Measurements from ENCODE around the gene MED27.
A peak's percentile ranks its signal among the peaks of the same experiment; 100 is the strongest.

The MED27 gene

DNA sequence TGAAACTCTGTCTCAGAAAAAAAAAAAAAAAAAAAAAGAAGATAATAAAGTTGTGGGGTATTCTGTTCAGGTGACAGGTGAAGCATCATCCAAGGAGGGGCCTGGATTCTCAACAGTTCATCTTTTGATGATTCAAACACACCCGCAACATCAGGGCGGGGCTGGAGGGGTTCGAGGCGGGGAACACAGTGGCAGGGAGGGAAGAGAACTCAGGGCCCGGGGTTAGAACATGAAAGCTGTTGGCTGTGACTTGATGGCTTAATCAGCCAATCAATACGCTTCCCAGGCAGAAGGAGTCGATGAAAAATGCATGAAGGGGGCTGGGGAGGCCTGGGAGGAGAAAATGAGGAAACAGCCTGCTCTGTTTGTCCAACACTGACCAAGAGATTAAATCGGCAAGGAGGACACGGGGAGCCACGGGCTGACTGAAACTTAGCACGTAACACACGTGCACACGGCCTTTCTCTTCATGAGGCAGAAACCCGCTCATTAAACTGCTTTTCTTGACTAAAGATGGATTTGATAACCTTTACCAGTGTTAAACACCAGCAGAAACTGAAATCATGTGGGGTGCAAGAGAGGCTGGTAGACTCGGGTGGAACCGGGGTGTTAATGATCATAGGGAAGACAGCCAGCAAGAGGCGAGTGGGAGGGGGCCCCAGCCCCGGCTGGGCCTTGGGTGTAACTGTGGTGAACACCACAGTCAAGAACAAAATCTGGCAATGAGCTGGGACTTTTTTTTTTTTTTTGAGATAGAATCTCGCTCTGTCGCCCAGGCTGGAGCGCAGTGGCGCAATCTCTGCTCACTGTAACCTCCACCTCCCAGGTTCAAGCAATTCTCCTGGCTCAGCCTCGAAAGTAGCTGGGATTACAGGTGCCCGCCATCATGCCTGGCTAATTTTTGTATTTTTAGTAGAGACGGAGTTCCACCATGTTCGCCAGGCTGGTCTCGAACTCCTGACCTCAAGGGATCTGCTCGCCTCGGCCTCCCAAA, 234.1 kb downstream of the MED27 start:
- DNase-seq = no peak

GRCh38 chr9:131844745-131845118, 234.9 kb downstream of the MED27 start:
- DNase-seq = no peak

- DNase-seq = no peak
These were observed 235.5 kb downstream of the MED27 start for GRCh38 chr9:131843989-131844744.

- DNase-seq = no peak
These were observed 237.8 kb downstream of the MED27 start for GRCh38 chr9:131841765-131842318.

- no peak for DNase-seq
These were observed 238.6 kb downstream of the MED27 start for GRCh38 chr9:131840751-131841702.

- DNase-seq = no peak
These were observed 239.4 kb downstream of the MED27 start for GRCh38 chr9:131840220-131840619.

DNA sequence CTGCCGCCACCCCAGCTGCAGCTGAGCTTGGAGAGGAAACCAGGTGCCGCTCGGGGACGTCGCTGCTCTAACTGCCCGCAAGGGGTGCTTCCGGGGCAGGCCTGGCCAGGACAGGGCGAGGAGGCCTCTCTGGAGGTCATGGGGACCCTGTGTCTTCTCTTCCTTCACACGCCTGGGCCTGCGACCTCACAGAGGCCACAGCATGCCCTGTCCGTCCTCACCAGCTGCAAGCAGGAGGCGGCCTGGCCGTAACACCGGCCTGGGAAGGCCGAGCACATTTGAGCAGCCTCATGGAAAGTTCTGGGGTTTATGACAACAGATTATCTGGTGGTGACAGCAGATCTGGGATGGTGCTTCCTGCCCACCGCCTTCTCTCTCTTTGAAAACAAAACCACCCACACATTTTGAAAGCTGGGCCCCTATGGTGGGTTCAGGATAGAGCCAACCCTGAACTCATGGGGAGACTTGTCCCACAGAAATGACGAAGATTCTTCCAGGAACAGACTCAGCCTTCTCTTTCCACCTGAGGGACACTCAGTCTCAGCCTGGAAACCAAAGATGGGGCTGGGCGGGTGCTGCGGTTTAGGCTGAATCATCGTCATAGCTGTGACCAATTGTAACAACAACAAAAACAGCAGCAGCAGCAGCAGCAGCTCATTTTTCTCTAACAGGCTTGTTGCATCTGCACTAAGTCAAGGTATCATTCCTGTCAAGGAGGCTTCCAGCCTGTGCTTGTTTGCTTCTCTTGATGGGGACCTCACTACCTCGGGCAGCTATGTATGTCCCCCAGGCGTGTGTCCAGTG, 240.2 kb downstream of the MED27 start:
- peak; percentile 68 for DNase-seq

GRCh38 chr9:131838530-131839280, 241.0 kb downstream of the MED27 start:
- no peak for DNase-seq

GRCh38 chr9:131837836-131838235, 241.8 kb downstream of the MED27 start:
- DNase-seq = no peak

GRCh38 chr9:131837316-131837715, 242.4 kb downstream of the MED27 start:
- DNase-seq = no peak

GRCh38 chr9:131836607-131837315, 242.9 kb downstream of the MED27 start:
- DNase-seq = no peak

DNA sequence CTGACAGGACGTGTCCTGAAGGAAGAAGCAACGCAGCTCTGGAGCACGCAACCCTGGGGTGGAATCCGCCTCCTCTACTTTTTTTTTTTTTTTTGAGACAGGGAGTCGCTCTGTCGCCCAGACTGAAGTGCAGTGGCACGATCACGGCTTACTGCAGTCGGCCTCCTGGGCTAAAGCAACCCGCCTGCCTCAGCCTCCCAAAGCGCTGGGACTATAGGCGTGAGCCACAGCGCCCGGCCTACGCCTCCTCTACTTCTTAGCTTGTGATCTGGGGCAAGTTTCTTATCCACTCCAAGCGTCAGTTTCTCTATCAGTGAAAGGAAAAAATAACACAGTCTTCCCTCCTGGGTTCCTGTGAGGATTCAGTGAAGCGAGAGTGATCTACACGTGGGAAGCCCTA, 243.6 kb downstream of the MED27 start:
- DNase-seq = no peak

DNA sequence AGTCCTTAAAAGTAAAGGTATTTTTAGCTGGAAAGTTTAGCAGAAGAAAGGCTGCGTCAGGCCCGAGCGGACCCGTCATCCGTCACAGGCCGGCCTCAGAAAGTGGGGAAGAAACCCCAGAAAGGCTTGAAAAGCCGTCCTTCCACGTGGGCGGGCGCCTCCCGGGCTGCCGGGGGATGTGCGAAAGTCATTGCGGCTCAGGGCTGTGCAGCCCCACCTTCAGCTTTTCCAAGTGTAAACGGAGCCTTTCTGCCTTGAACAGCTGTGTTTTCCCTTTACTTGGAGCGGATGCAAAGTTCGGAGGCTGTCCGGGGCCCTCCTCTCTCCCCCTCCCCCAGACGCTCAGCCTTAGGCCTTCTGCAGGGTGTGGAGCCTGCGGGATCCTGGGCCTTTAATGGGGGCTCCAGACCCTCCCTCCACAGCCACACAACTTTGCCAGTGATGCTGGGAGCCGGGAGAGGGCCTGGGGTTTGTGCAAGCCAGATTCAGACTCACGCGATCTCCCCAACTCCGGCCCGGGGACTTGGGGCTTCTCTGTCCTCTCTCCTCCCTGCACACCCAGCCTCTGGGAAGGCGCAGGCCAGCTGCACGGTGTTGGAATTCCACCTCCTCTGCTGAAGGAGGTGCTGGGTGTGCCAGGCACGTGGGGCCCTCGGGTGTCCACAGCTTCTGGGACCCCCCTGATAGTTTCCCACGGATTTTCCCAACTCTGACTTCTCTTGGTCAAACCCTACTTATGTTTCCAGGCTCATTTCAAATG, 244.3 kb downstream of the MED27 start:
- no peak for DNase-seq

- no peak for DNase-seq
These were observed 244.9 kb downstream of the MED27 start for GRCh38 chr9:131834721-131835120.

GRCh38 chr9:131833906-131834305, 245.8 kb downstream of the MED27 start:
- DNase-seq = no peak

DNA sequence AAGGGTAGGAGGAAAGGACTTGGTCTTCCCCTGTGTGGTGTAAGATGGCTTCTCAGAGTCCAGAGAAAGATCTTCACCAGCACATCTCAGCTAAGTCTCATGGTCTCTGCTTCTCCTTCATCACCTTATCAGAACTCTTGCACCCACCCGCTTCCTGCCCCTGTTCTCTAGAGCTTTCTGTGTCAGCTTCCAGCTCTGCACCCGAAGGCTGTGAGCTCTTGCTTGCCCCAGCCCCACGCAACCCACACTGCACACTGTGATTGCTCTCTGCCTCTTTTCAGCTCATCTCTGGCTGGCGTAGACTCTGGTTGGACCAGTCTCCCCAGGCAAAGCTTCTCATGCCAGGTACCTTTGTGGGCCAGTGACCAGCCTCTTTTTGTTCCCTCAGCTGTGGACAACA, 246.6 kb downstream of the MED27 start:
- no peak for DNase-seq

DNA sequence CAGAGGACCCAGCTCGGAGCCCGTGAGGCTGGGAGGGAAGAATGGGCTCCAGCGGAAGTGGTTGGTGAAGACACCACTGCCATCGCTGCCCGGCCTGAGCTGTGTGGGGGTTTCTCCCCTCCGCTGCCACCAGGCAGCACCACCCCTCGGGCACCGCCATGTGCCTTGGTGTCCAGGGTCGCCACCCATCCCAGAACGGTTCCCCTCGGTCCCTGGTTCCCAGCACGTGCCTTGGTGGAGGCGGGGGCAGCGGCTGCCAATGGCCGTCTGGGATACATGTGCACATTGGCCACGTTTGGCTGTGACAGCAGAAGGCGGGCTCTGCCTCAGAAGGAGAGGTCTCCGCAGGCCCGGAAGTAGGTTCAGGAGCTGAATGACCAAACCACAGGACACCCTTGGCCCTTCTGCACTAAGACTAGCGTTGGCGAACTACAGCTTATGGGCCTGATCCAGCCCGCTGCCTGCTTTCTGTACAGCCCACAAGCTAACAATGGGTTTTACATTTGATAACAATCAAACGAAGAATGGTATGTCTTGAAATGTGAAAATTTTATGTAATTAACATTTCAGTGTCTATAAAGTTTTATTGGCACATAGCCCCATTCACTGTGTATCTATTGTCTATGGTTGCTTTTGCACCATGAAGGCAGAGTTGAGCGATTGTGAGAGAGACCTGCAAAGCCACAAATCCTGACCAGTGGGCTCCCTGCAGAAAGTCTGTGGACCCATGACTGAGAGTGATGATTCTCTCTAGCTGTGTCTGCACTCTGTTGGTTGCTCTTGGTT, 248.1 kb downstream of the MED27 start:
- DNase-seq = no peak

DNA sequence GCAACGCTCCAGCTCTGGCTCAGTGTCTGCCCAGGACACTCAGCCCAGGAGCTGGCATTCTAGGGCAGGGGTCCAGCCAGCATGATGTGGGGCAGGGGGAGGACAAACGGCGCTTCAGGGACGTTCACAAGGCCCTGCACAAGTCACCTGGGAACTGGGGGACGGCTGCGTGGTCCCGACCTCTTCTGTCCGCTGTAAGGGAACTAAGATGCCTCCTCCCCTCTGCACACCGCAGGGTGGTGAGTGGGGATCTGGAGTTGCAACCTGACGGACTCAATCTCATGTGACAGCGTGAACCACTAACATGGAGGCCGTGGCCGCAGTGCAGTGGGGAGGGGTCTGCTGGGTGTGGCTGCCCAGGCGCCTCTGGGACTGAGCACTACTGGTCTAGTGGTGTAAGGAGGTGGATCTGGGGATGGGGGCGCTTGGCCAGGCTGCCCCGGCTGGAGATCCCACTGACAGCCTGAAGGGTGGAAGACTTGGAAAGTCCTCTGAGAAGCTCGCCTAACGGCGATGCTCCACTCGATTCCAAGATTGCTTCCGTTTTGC, 251.8 kb downstream of the MED27 start:
- no peak for DNase-seq

Measured in activated CD8-positive, alpha-beta memory T cell treated with anti-CD3 and anti-CD28 coated beads, Interleukin-2, amount 50 U/mL, for 48 hours (primary cell).